ENCODE data around the gene EDAR. TPM values are rescaled to one million over a fixed set of nuclear protein-coding genes. Genes with fewer than 3 reads are reported as not detected.

EDAR gene
- total and polyA plus RNA-seq, 2 of the 4 experiments (the other 2 are of a cell fraction): not detected

- no peak overlapping the region for H2BK15ac ChIP-seq (ENCODE audit: low read depth, low read length)
- no peak overlapping the region for H2AFZ ChIP-seq (replicated peaks; ENCODE audit: low read length, poor library complexity)
- dilution Hi-C loops (cut with HindIII; ENCODE audit: low sequenced_read_pairs, unreplicated experiment): no loop called here
- H3K56ac ChIP-seq (ENCODE audit: extremely low read depth, insufficient read depth, low read length): no peak overlapping the region
- no peaks in the 10 kb centered on the region for H3K9me1 ChIP-seq (ENCODE audit: insufficient read depth, low read length)
- no peak overlapping the region for H3K27ac ChIP-seq (ENCODE audit: insufficient read depth, low read length)
- intact Hi-C loops (cut with micrococcal nuclease): loop anchor here (10.0 kb wide), 1 partner anchor 57 kb away; no protein-coding TSS in a partner anchor
- ATAC-seq (ENCODE audit: low read depth) (no peak), DNase-seq (no peak)
- 100% methylated on average over 1 of the region's 7 CpGs; no CpG with 5 or more reads in 1 of the 2 experiments for WGBS, 2 experiments (ENCODE audit: extremely low coverage in 2 of 2, insufficient read length in 1 of 2)
- no peak for TF ChIP-seq USF2 (IDR thresholded peaks at IDR 0.05; ENCODE audit: low read depth, low read length)
- TF ChIP-seq RAD21 (IDR thresholded peaks at IDR 0.05; ENCODE audit: low read length): no peak
- TF ChIP-seq FOS (IDR thresholded peaks at IDR 0.05; ENCODE audit: low read depth, low read length): no peak
- no peak overlapping the region for H3K9ac ChIP-seq (ENCODE audit: low read depth, low read length)
- peaks cover 89% of the 10 kb centered on the region for H3K27me3 ChIP-seq (ENCODE audit: control insufficient read depth, insufficient read depth, low read length)
- H3K4me3 ChIP-seq (ENCODE audit: insufficient read depth, low read depth, low read length): no peak overlapping the region
- H3K4ac ChIP-seq (ENCODE audit: low read depth, low read length): no peak overlapping the region
- H3K14ac ChIP-seq (replicated peaks; ENCODE audit: low read depth, low read length): no peak overlapping the region
- no TSS peak for BruUV-seq (replicated peaks)
- no peak overlapping the region for H2BK20ac ChIP-seq (ENCODE audit: low read depth, low read length)
- H3K9me3 ChIP-seq (ENCODE audit: control insufficient read depth, insufficient read depth, low read length): no peaks in the 10 kb centered on the region
- H4K20me1 ChIP-seq (ENCODE audit: insufficient read depth, low read length): peaks cover 3% of the 10 kb centered on the region; the same call in 1 of the 2 replicates
- H4K5ac ChIP-seq (ENCODE audit: low read depth, low read length): no peak overlapping the region
- ChIA-PET CTCF (no interaction called here), POLR2A (ENCODE audit: unreplicated experiment) (no interaction called here)
- in situ Hi-C loops (cut with MboI; ENCODE audit: low sequenced_read_pairs): no loop called here
- H3K4me2 ChIP-seq (ENCODE audit: low read depth, low read length): no peak overlapping the region
- no peak overlapping the region for H3K18ac ChIP-seq (ENCODE audit: low read depth, low read length)
- no peaks in the 10 kb centered on the region for H3K36me3 ChIP-seq (ENCODE audit: control insufficient read depth, insufficient read depth, low read length)
- H4K91ac ChIP-seq (ENCODE audit: insufficient read depth, low read depth, low read length): no peak overlapping the region
- no peak overlapping the region for H2BK120ac ChIP-seq (ENCODE audit: low read depth, low read length)
- no peak overlapping the region for H2AK9ac ChIP-seq (replicated peaks; ENCODE audit: low read depth, low read length, poor library complexity)
- H4K8ac ChIP-seq (ENCODE audit: low read depth in 2 of 2, low read length in 2 of 2): no peak overlapping the region
- no peak overlapping the region for H2AK5ac ChIP-seq (ENCODE audit: low read depth, low read length)
- 0 out of 2 replicates have a peak, but pooled peaks cover 2% of the 10 kb centered on the region for H3K4me1 ChIP-seq (ENCODE audit: control insufficient read depth, insufficient read depth, low read length)
- no peaks in the 10 kb centered on the region for H3K79me1 ChIP-seq (ENCODE audit: low read depth in 1 of 2, low read length in 2 of 2)
- no peak overlapping the region for H2BK5ac ChIP-seq (ENCODE audit: low read depth, low read length, poor library complexity, severe bottlenecking)
- H3K23ac ChIP-seq (ENCODE audit: low read depth, low read length): no peak overlapping the region
Measured at GRCh38 chr2:108981846-108982245, 7.2 kb downstream of the EDAR start.

Data from IMR-90 (cell line).